Measurements from ENCODE around the gene EN2.

- no peak for TF ChIP-seq FOXA1 (IDR thresholded peaks at IDR 0.05)
- TF ChIP-seq NFRKB (IDR thresholded peaks at IDR 0.05), result no peak
- no peak for TF ChIP-seq HDGF (IDR thresholded peaks at IDR 0.05; ENCODE audit: borderline replicate concordance)
Measured at GRCh38 chr7:155465761-155466141, 7.8 kb downstream of the EN2 start.
